HFFc6 (cell line): ENCODE data around the gene SAMD5. TPM values are rescaled to one million over a fixed set of nuclear protein-coding genes. Genes with fewer than 3 reads are reported as not detected.

ENCODE experiments used
- DNase-seq: peaks from one replicate; pipeline ENCODE4 v3.0.0-alpha.2; 2018
- H3K27ac Mint-ChIP-seq: 2 replicates; pipeline ENCODE4 v1.8.0; 2020; ENCODE audit warnings: mild to moderate bottlenecking, mixed read lengths
- H3K27me3 Mint-ChIP-seq: 2 replicates; pipeline ENCODE4 v1.8.0; 2021; ENCODE audit warnings: mild to moderate bottlenecking, moderate library complexity, mixed read lengths; ENCODE audit not compliant: insufficient read depth
- H3K36me3 Mint-ChIP-seq: 2 replicates; pipeline ENCODE4 v1.8.0; 2021; ENCODE audit warnings: low read depth, mixed read lengths
- H3K4me1 Mint-ChIP-seq: 2 replicates; pipeline ENCODE4 v1.8.0; 2020; ENCODE audit warnings: low read depth, mixed read lengths
- H3K4me3 Mint-ChIP-seq: 2 replicates; pipeline ENCODE4 v1.8.0; 2020; ENCODE audit warnings: mild to moderate bottlenecking, moderate library complexity, mixed read lengths
- H3K9me3 Mint-ChIP-seq: 2 replicates; pipeline ENCODE4 v1.8.0; 2020; ENCODE audit warnings: mild to moderate bottlenecking, mixed read lengths
- total RNA-seq, 6 experiments: library from RNA; stranded (reverse); fragmentation: NEBNext Ultra II Directional; extraction: Animal tissue kit (Norgen Biotek cat#: 25700); gene quantifications; 2 replicates in 1 of 6; 3 replicates in 5 of 6; pipeline ENCODE4 v1.2.3, GENCODE V29; 2021
- TF ChIP-seq, protein P1 (sequence below): fragments of 200-600 bp; sonication (generic); IDR thresholded peaks from 2 replicates; pipeline ENCODE4 v1.5.0; 2021; ENCODE audit warnings: antibody characterized with exemption, mild to moderate bottlenecking

SAMD5 gene
- total RNA-seq, 6 experiments from 2014 or later = not detected

DNA sequence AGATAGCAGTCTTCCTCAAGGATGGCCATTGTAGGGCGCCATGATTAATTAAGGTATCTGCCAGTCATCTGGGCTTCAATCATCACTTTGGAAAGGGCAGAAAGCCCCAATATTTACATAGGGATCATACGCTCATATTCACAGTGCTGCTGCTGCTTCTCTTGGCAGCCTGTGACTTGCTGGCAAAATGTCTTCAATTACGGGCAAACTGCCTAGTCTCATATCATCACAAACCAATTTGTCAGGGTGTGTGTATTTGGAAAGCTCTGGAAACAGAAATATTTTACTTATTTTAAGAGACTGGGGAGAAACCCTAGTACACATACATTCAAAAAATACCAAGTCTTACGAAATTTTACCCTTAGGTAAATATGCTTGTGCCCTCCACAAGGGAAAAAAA lies 77.6 kb downstream of the SAMD5 start:
- Mint-ChIP-seq H3K27ac (no peak overlapping the region), H3K9me3 (peaks cover 16% of the 10 kb centered on the region), H3K4me3 (no peak overlapping the region), H3K4me1 (no peaks in the 10 kb centered on the region), H3K27me3 (peaks cover 4% of the 10 kb centered on the region; the same call in 1 of the 2 replicates), H3K36me3 (peaks cover 5% of the 10 kb centered on the region; the same call in 1 of the 2 replicates)
- TF ChIP-seq, protein P1, sequence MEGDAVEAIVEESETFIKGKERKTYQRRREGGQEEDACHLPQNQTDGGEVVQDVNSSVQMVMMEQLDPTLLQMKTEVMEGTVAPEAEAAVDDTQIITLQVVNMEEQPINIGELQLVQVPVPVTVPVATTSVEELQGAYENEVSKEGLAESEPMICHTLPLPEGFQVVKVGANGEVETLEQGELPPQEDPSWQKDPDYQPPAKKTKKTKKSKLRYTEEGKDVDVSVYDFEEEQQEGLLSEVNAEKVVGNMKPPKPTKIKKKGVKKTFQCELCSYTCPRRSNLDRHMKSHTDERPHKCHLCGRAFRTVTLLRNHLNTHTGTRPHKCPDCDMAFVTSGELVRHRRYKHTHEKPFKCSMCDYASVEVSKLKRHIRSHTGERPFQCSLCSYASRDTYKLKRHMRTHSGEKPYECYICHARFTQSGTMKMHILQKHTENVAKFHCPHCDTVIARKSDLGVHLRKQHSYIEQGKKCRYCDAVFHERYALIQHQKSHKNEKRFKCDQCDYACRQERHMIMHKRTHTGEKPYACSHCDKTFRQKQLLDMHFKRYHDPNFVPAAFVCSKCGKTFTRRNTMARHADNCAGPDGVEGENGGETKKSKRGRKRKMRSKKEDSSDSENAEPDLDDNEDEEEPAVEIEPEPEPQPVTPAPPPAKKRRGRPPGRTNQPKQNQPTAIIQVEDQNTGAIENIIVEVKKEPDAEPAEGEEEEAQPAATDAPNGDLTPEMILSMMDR = no peak
- DNase-seq = no peak

DNA sequence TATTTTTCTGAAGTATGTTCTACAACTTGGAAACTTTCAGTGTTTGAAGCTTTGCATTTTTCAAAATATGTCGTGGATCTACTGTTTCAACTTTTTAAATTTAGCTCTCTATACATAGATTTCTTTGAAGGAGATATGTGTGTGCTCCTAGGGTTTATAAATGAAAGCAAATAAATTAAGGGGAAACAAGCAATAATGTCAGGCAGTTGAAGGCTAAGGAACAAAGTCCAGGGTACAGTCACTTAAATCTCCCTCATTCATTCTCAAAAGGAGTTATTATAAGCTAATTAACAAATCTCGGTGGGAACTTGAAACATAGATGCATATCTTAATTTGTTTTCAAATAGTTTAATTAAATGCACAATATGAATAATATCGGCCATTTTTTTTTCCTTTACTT lies 79.4 kb downstream of the SAMD5 start:
- Mint-ChIP-seq H3K4me3 (no peak overlapping the region), H3K36me3 (no peaks in the 10 kb centered on the region), H3K9me3 (peaks cover 17% of the 10 kb centered on the region), H3K27me3 (no peaks in the 10 kb centered on the region), H3K4me1 (no peaks in the 10 kb centered on the region), H3K27ac (no peak overlapping the region)
- DNase-seq = no peak
- TF ChIP-seq, protein P1 = no peak

DNA sequence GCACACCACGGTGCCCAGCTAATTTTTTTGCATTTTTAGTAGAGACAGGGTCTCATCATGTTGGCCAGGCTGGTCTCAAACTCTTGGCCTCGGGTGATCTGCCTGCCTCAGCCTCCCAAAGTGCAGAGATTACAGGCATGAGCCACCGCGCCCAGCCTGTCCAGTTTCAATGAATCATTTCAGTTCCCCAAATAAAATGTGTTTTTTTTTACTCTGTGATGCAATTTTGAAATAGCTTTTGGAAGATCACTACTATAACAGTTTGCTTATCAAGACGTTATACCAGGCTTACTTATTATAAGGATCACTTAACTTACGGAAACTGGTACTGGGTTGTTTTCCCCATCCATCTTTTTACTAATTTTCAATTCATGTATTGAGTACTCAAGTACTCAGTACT lies 80.0 kb downstream of the SAMD5 start:
- Mint-ChIP-seq H3K36me3 (no peaks in the 10 kb centered on the region), H3K9me3 (peaks cover 20% of the 10 kb centered on the region), H3K4me3 (no peak overlapping the region), H3K27me3 (no peaks in the 10 kb centered on the region), H3K4me1 (no peaks in the 10 kb centered on the region), H3K27ac (no peak overlapping the region)
- TF ChIP-seq, protein P1 = no peak
- DNase-seq = no peak

DNA sequence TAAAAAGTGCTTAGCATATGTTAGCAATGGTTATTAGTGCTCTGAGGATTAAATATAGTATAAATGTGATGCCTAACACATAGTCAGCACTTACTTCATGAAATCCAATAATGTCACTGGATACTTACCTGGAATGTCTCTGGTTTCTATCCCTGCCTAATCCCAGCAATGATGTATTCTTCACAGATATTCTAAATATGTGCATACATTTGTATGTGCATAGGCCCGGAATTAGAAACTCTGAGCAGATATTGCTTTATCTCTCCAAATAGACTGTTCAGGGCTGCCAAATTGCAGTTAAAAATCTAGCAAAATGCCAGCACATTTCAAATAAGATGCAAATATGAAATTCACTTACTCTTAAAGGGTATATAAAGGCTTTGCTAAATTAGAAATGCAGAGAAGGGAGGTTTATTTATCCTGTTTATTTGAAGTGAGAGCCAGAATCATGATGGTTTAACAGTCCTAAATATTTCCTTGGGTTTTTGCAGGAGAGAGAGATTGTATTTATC lies 81.3 kb downstream of the SAMD5 start:
- Mint-ChIP-seq H3K36me3 (no peaks in the 10 kb centered on the region), H3K4me3 (no peak overlapping the region), H3K27me3 (no peaks in the 10 kb centered on the region), H3K4me1 (no peaks in the 10 kb centered on the region), H3K9me3 (peaks cover 28% of the 10 kb centered on the region), H3K27ac (no peak overlapping the region)
- DNase-seq = no peak
- TF ChIP-seq, protein P1 = no peak

DNA sequence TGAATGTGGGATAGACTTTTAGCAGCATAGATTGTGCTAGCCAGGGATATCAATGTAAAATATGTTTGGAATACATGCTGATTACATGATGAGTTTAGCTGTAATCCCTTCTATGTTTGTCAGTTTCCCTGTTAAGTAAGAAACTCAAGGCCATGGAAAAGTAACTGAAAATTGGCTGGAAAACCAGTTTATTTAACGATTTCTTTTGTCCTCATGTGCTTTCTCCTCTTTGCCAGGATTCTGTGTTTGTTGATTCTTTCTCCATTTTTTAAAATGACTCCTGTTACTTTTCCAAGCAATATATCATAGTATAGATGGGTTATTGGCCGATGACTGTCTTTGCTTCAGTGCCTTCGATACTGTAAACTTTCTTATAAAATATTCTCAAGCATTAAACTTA lies 87.5 kb downstream of the SAMD5 start:
- no peaks in the 10 kb centered on the region for H3K36me3 Mint-ChIP-seq

More for the DNA sequence above, 87.5 kb downstream of the SAMD5 start:
- Mint-ChIP-seq H3K27ac (no peak overlapping the region), H3K4me1 (no peaks in the 10 kb centered on the region), H3K27me3 (no peaks in the 10 kb centered on the region; the same call in 1 of the 2 replicates), H3K9me3 (peaks cover 55% of the 10 kb centered on the region), H3K4me3 (no peak overlapping the region)
- TF ChIP-seq, protein P1 = no peak
- DNase-seq = no peak
